ENCODE measurements around the gene RPS19BP1. TPM values are rescaled to one million over a fixed set of nuclear protein-coding genes. Genes with fewer than 3 reads are reported as not detected.

RPS19BP1 gene
- total and polyA plus RNA-seq, 2 of the 8 experiments (the other 6 are each of a cell fraction or from before 2014, with no cell fraction given): 77.9 to 97.9 TPM

- no peak for TF ChIP-seq CHD7 (IDR thresholded peaks at IDR 0.05; ENCODE audit: insufficient replicate concordance, low read length)
- TF ChIP-seq, protein P1, sequence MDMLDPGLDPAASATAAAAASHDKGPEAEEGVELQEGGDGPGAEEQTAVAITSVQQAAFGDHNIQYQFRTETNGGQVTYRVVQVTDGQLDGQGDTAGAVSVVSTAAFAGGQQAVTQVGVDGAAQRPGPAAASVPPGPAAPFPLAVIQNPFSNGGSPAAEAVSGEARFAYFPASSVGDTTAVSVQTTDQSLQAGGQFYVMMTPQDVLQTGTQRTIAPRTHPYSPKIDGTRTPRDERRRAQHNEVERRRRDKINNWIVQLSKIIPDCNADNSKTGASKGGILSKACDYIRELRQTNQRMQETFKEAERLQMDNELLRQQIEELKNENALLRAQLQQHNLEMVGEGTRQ (IDR thresholded peaks at IDR 0.05; ENCODE audit: low read length): no peak
- no peak for TF ChIP-seq SAP30 (IDR thresholded peaks at IDR 0.05; ENCODE audit: insufficient read depth, insufficient replicate concordance, low read length)
- no peak for TF ChIP-seq SP1 (IDR thresholded peaks at IDR 0.05; ENCODE audit: low read depth, low read length)
- peak; percentile 80 to 90 (median 86) for TF ChIP-seq CTCF (IDR thresholded peaks at IDR 0.05; ENCODE audit: control extremely low read depth in 1 of 3, insufficient read depth in 1 of 3, low read depth in 1 of 3, low read length in 3 of 3)
- TF ChIP-seq CBX5 (IDR thresholded peaks at IDR 0.05; ENCODE audit: low read depth, low read length): no peak
These were observed 36.3 kb downstream of the RPS19BP1 start (continued) for GRCh38 chr22:39496131-39496838.
